Astrocyte of the spinal cord (primary cell): ENCODE measurements around the gene SMCO4.

ENCODE experiments used
- DNase-seq: peaks from one replicate; pipeline ENCODE4 v3.0.0; 2011; ENCODE audit warnings: low read depth, low spot score
- H3K4me3 ChIP-seq: 2 replicates; pipeline ENCODE4 v1.5.1; 2011; ENCODE audit warnings: low read depth, mild to moderate bottlenecking, low read length, moderate library complexity
- CTCF ChIP-seq: IDR thresholded peaks from 2 replicates; pipeline ENCODE4 v1.5.1; 2012; ENCODE audit warnings: low read depth, mild to moderate bottlenecking, low read length, inconsistent platforms
- in situ Hi-C: cut with HindIII; loops from 2 replicates; pipeline ENCODE4 v1.10.0; 2017; ENCODE audit warnings: low sequenced_read_pairs

SMCO4 gene

DNA sequence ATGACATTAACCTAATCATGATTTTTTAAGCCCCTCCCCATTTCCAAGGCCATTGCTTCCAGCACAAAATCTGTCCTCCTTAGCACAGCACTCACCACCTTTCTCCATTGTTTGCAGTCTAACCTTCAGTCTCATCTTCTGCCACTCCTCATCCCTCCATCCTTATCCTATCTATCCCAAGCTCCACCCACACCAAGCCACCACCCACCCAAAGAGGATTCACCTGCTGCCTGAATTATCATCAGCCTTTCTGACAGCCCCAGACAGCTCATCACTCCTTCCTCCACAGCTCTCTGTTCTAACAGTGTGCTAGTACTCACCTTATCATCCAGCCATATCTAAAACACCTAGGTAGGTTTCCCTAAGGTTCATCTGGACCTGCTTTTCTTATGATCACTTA, 20.7 kb upstream of the SMCO4 start:
- in situ Hi-C loops = no loop called here
- H3K4me3 ChIP-seq = no peak overlapping the region
- TF ChIP-seq CTCF = no peak
- DNase-seq = no peak

DNA sequence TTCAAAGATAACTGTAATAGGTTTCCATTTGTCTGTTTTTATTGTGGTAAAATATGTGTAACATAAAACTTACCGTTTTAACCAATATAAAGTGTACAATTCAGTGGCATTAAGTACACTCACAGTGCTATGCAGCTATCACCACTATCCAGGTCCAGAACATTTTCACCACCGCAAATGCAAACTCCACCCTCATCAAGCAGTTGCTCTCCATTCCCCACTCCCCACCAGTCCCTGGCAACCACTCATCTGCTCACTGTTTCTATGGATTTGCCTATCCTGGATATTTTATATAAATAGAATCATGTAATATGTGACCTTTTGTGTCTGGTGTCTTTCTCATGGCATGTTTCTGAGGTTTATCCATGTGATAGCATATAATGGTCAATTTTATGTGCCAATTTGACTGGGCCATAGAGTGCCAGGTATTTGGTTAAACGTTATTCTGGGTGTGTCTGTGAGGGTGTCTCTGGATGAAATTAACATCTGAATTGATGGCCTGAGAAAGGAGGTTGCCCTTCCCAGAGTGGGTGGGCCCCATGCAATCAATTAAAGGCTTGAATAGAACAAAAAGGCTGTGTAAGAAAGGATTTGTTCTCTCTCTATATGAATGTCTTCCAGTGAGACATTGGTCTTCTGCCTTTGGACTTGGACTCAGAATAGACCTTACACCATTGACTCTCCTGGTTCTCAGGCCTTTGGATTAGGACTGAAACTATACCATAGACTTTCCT, 17.2 kb upstream of the SMCO4 start:
- no peak overlapping the region for H3K4me3 ChIP-seq
- DNase-seq = no peak
- in situ Hi-C loops = no loop called here
- TF ChIP-seq CTCF = no peak

DNA sequence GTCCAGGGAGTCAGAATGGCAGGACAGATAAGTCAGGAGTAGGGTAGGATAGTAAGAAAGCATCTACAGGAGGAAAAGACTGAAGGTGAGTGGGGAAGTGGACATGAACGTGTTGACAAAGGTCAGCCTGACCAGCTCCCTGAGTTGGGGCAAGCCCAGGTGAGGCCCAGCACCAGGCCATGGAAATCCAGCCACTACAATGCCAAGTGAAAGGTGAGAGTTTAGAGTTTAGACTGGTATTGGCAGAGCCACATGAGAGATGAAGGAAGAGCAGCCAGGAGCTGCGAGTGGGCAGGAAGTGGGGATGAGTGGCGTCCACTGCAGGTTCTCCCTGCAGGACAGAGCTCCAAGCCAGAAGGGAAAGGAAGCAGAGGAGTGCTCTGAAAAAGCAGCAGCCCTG, 16.5 kb upstream of the SMCO4 start:
- in situ Hi-C loops = no loop called here
- no peak for DNase-seq
- TF ChIP-seq CTCF = no peak
- no peak overlapping the region for H3K4me3 ChIP-seq

- in situ Hi-C loops = no loop called here
- no peak overlapping the region for H3K4me3 ChIP-seq
- no peak for DNase-seq
- TF ChIP-seq CTCF = no peak
Observed at GRCh38 chr11:93552874-93553273, 9.7 kb upstream of the SMCO4 start.

DNA sequence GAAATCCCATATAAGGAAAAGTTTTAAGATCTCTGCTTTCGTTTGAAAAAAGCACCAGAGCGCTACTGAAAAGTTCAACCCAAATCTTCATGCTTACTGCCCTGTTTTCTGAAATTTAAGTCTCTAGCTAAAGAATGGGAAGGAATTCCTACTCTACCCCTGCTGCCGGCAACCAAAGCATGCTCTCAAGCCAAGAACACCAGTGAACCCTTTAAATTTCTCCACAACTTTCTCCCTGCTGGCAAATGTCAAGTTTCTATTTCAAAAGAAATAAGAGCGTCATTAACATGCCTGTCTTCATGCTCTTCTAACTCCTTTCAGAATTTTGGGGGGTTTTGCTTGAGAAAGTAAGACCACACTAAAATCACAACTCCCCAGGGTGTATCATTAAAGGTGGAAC, 6.8 kb upstream of the SMCO4 start:
- in situ Hi-C loops = no loop called here
- no peak overlapping the region for H3K4me3 ChIP-seq
- no peak for DNase-seq
- no peak for TF ChIP-seq CTCF

DNA sequence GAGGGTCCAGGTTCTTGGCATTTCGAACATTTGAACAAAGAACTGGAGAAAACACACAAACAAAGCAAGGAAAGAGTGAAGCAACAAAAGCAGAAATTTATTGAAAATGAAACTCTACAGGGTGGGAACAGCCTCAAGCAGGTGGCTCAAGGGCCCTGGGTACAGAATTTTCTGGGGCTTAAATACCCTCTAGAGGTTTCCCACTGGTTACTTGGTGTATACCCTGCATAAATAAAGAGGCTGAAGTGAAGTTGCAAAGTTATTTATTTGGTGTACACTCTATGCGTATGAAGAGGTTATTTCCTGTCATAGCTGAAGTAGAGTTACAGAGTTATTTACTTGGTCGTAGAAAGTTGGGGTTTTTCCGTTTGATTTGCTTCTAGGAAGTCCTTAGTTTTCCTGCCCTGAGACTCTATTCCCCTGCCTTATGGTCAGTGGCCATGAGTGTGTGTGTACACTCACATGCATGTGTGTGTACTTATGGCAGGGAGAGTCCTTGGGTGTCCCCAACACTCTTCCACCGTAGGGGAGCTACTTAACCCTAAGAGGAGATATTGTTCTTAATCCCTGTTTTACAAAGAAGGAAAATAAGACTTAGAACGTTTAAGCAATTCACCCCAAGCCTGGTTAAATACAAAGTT, 5.6 kb upstream of the SMCO4 start:
- in situ Hi-C loops = no loop called here
- no peak for TF ChIP-seq CTCF
- DNase-seq = no peak
- no peak overlapping the region for H3K4me3 ChIP-seq
